Hepatocyte (in vitro differentiated cells): ENCODE data around the gene LRRC63.

Source experiments
- CTCF ChIP-seq: fragments of 200-600 bp; sonication (generic); IDR thresholded peaks from 2 replicates; pipeline ENCODE4 v1.5.1; 2016; ENCODE audit warnings: antibody characterized with exemption, mild to moderate bottlenecking; ENCODE audit not compliant: poor library complexity
- EZH2 ChIP-seq: fragments of 200-600 bp; sonication (generic); IDR thresholded peaks from 2 replicates; pipeline ENCODE4 v1.6.1; 2016; ENCODE audit warnings: antibody characterized with exemption, mild to moderate bottlenecking, borderline replicate concordance

GRCh38 chr13:46168341-46168740 is 43.4 kb upstream of the LRRC63 start:
- no peak for TF ChIP-seq CTCF
- no peak for TF ChIP-seq EZH2
